WERI-Rb-1 (cell line): ENCODE data around the gene NFATC3.
"Not testable (repeated sequence)": the region's sequence is repeated elsewhere in the genome, so short reads cannot be mapped to it uniquely, and the experiment has no call there.

ENCODE experiments used
- DNase-seq: peaks from one replicate; pipeline ENCODE4 v3.0.0-alpha.2; 2020
- H3K27ac ChIP-seq: fragments of 250-450 bp; sonication (Bioruptor Pico); 2 replicates; pipeline ENCODE4 v1.5.1; 2020; ENCODE audit warnings: mild to moderate bottlenecking, moderate library complexity
- H3K27me3 ChIP-seq: fragments of 250-450 bp; sonication (Bioruptor Pico); 2 replicates; pipeline ENCODE4 v1.5.1; 2021; ENCODE audit warnings: mild to moderate bottlenecking, low read depth, moderate library complexity; ENCODE audit not compliant: insufficient read depth, severe bottlenecking
- H3K36me3 ChIP-seq: fragments of 250-450 bp; sonication (Bioruptor Pico); 2 replicates; pipeline ENCODE4 v1.5.1; 2020; ENCODE audit warnings: mild to moderate bottlenecking, moderate library complexity
- H3K4me3 ChIP-seq: 2 replicates; pipeline ENCODE4 v1.5.1; 2011; ENCODE audit warnings: low read depth, mild to moderate bottlenecking, control low read depth, low read length
- H3K9me3 ChIP-seq: fragments of 250-450 bp; sonication (Bioruptor Pico); 2 replicates; pipeline ENCODE4 v1.5.1; 2021; ENCODE audit warnings: mild to moderate bottlenecking, moderate library complexity; ENCODE audit not compliant: severe bottlenecking
- TF ChIP-seq, protein P1 (sequence below): IDR thresholded peaks from 2 replicates; pipeline ENCODE4 v1.5.1; 2011; ENCODE audit warnings: low read depth, mild to moderate bottlenecking, control low read depth, inconsistent platforms, low read length

The NFATC3 gene

DNA sequence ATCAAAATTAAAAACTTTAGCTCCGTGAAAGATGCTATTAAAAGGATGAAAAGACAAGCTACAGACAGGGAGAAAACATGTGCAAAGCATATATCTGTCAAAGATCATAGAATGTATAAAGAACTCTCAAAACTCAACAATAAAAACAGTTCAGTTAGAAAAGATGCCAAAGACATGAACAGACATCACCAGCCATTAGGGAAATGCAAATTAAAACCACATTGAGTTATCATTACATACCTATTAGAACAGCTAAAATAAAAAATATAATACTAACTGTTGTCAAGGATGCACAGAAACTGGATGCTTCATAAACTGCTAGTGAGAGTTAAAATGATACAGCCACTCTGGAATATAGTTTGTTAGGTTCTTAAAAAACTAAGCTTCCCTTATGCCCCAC, 58.8 kb downstream of the NFATC3 start:
- no peak for DNase-seq
- no peak overlapping the region for H3K27ac ChIP-seq
- no peak overlapping the region for H3K4me3 ChIP-seq
- H3K36me3 ChIP-seq, result peaks cover 9% of the 10 kb centered on the region
- TF ChIP-seq, protein P1, sequence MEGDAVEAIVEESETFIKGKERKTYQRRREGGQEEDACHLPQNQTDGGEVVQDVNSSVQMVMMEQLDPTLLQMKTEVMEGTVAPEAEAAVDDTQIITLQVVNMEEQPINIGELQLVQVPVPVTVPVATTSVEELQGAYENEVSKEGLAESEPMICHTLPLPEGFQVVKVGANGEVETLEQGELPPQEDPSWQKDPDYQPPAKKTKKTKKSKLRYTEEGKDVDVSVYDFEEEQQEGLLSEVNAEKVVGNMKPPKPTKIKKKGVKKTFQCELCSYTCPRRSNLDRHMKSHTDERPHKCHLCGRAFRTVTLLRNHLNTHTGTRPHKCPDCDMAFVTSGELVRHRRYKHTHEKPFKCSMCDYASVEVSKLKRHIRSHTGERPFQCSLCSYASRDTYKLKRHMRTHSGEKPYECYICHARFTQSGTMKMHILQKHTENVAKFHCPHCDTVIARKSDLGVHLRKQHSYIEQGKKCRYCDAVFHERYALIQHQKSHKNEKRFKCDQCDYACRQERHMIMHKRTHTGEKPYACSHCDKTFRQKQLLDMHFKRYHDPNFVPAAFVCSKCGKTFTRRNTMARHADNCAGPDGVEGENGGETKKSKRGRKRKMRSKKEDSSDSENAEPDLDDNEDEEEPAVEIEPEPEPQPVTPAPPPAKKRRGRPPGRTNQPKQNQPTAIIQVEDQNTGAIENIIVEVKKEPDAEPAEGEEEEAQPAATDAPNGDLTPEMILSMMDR, result no peak
- no peaks in the 10 kb centered on the region for H3K27me3 ChIP-seq
- no peaks in the 10 kb centered on the region for H3K9me3 ChIP-seq

DNA sequence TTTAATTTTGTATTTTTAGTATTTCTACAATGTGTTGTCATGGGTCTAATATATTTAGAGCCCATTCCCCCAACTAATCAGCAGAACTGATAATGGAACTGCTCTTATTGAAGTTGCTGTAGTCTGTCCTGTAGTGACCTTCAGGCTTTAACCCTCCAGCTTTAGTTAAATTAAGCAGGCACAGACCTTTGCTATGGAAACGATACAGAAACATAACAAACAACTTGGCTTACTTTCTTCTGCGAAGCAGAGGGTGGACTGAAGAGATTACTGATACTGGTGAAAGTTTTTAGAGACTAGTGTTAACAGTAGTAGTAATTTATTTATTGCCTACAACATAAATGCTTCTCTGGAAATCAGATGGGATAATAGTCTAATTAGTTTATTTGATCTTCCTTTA, 61.4 kb downstream of the NFATC3 start:
- Histone ChIP-seq H3K36me3 (peaks cover 9% of the 10 kb centered on the region), H3K9me3 (no peaks in the 10 kb centered on the region), H3K27me3 (no peaks in the 10 kb centered on the region), H3K27ac (no peak overlapping the region), H3K4me3 (no peak overlapping the region)
- no peak for DNase-seq
- TF ChIP-seq, protein P1, result no peak

DNA sequence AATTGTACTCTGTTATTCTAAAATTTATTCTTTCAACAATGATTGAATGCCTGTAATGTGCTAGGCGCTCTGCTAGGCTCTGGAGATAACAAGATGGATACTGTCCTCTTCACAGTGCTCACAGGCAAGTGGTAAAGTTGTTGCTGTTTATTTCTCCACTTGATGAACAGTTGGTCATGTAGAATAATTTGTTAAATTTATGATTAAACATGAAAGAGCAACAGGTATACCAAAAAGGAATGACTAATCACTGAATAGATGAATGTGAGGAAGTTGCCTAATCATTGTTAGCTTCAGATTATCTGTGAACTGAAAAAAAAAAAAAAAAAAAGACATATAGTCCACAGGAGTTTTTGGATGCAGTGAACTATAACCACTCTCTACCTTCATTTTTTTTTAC, 62.3 kb downstream of the NFATC3 start:
- TF ChIP-seq, protein P1, result no peak
- Histone ChIP-seq H3K27me3 (no peaks in the 10 kb centered on the region), H3K36me3 (peaks cover 9% of the 10 kb centered on the region), H3K27ac (no peak overlapping the region), H3K9me3 (no peaks in the 10 kb centered on the region), H3K4me3 (no peak overlapping the region)
- no peak for DNase-seq

DNA sequence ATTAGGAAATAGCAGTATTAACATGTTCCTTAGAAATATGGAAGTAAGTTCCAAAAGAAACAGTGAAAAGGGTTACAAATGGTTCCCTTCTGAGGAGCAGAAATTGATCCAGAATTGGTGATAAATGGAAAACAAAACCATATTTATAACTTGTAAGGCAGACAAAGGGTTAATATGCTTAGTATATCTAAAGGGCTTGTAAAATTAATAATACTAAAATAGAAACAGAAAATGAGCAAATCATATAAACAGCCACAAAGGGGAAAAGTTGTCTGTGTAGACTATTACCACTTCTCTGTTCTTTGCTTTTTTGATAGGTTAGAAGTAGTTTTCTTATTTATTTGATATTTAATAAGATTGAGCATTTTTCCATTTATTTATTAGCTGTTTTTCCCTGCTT, 64.4 kb downstream of the NFATC3 start:
- no peak for DNase-seq
- Histone ChIP-seq H3K27ac (no peak overlapping the region), H3K4me3 (no peak overlapping the region), H3K9me3 (no peaks in the 10 kb centered on the region), H3K27me3 (no peaks in the 10 kb centered on the region), H3K36me3 (peaks cover 8% of the 10 kb centered on the region)
- TF ChIP-seq, protein P1, result no peak

DNA sequence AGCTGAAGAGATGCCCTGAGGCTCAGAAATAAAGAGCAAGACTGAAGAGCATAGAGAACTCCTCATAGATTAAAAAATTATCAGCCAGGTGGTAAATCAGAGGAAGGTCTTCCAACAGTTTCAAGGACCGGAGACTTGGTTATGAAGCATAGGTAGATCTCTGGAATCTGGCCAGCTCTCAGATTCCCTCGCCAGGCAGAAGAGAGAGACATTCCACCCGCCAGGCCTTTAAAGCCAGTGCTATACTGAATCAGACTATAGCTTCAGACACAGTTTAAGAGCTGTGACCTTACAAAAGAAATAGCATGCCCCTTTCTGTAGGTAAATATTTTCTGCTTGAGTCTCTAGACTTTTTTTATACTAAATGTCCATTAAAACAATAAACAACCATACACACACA, 70.3 kb downstream of the NFATC3 start:
- Histone ChIP-seq H3K9me3 (no peaks in the 10 kb centered on the region), H3K27me3 (no peaks in the 10 kb centered on the region), H3K27ac (no peak overlapping the region), H3K36me3 (peaks cover 18% of the 10 kb centered on the region), H3K4me3 (no peak overlapping the region)
- TF ChIP-seq, protein P1, result no peak
- DNase-seq, result no peak

DNA sequence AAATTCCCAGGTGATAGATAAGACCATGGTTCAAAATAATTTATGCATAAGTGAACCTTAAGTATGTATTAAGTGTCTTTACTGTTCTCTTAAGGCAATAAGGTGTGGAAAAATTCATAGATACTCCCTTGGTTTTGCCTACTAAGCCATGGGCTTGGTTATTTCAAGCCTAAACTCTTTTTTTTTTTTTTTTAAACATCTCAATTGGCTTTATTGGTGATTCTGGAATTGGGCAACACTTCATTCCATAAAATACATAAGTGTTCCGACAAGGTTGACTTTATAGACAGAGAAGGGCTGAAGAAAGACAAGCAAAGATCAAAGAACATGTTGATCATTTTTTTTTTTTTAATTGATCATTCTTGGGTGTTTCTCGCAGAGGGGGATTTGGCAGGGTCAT, 77.2 kb downstream of the NFATC3 start:
- no peak overlapping the region for H3K27ac ChIP-seq
- peaks cover 49% of the 10 kb centered on the region for H3K36me3 ChIP-seq
- DNase-seq, result no peak
- no peaks in the 10 kb centered on the region for H3K9me3 ChIP-seq
- TF ChIP-seq, protein P1, result no peak
- H3K27me3 ChIP-seq, result no peaks in the 10 kb centered on the region
- H3K4me3 ChIP-seq, result no peak overlapping the region

DNA sequence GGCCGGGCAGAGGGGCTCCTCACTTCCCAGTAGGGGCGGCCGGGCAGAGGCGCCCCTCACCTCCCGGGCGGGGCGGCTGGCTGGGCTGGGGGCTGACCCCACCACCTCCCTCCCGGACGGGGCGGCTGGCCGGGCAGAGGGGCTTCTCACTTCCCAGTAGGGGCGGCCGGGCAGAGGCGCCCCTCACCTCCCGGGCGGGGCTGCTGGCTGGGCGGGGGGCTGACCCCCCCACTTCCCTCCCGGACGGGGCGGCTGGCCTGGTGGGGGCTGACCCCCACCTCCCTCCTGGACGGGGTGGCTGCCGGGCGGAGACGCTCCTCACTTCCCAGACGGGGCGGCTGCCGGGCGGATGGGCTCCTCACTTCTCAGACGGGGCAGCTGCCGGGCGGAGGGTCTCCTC, 78.1 kb downstream of the NFATC3 start:
- not testable (repeated sequence) for H3K9me3 ChIP-seq
- peaks cover 52% of the 10 kb centered on the region for H3K36me3 ChIP-seq

More for the DNA sequence above, 78.1 kb downstream of the NFATC3 start:
- not testable (repeated sequence) for H3K27me3 ChIP-seq, H3K27ac ChIP-seq, DNase-seq, H3K4me3 ChIP-seq
